H1 (cell line): ENCODE data around the gene TFF1. TPM values are rescaled to one million over a fixed set of nuclear protein-coding genes. Genes with fewer than 3 reads are reported as not detected.

Source experiments
- CTCF ChIA-PET: fragments of 300-600 bp; sonication (Branson Sonifier 250); formaldehyde crosslinking; loops from one replicate; lab custom pipeline; 2021; ENCODE audit not compliant: partially characterized antibody; lab: Charles Lee
- POLR2A ChIA-PET: fragments of 300-600 bp; sonication (Branson Sonifier 250); formaldehyde crosslinking; loops from one replicate; lab custom pipeline; 2021; ENCODE audit warnings: inconsistent platforms; ENCODE audit not compliant: partially characterized antibody; lab: Charles Lee
- DNase-seq, 2 experiments: peaks; one replicate each; pipeline versions ENCODE4 v3.0.0 to v3.0.0-alpha.2; 2010 to 2022; ENCODE audit warnings: low spot score in 2 of 2, low read depth in 1 of 2, mixed read lengths in 1 of 2
- FAIRE-seq: peaks from 2 replicates; lab custom pipeline; 2011; peaks lifted over from hg19 to GRCh38; lab: Jason Lieb, UNC
- H2AFZ ChIP-seq: 2 replicates; pipeline ENCODE4 v1.8.1; 2012; ENCODE audit warnings: low read length, inconsistent platforms
- H2AK5ac ChIP-seq: 2 replicates; pipeline ENCODE4 v1.6.1; 2013; ENCODE audit warnings: low read depth, low read length
- H2BK120ac ChIP-seq: replicated peaks from 2 replicates; pipeline ENCODE3; 2013; ENCODE audit warnings: low read depth, low read length, inconsistent platforms
- H2BK12ac ChIP-seq: 2 replicates; pipeline ENCODE4 v1.6.1; 2013; ENCODE audit warnings: low read depth, low read length
- H2BK15ac ChIP-seq: 2 replicates; pipeline ENCODE4 v1.6.1; 2013; ENCODE audit warnings: low read length
- H2BK20ac ChIP-seq: 2 replicates; pipeline ENCODE4 v1.6.1; 2013; ENCODE audit warnings: low read length
- H2BK5ac ChIP-seq: 2 replicates; pipeline ENCODE4 v1.6.1; 2013; ENCODE audit warnings: low read depth, low read length
- H3K14ac ChIP-seq: 2 replicates; pipeline ENCODE4 v1.6.1; 2013; ENCODE audit warnings: inconsistent platforms; ENCODE audit not compliant: insufficient read length
- H3K18ac ChIP-seq: 2 replicates; pipeline ENCODE4 v1.6.1; 2013; ENCODE audit warnings: low read length; ENCODE audit errors: extremely low read depth
- H3K23ac ChIP-seq: 2 replicates; pipeline ENCODE4 v1.6.1; 2013; ENCODE audit warnings: inconsistent platforms; ENCODE audit not compliant: insufficient read length
- H3K23me2 ChIP-seq: 2 replicates; pipeline ENCODE4 v1.6.1; 2013; ENCODE audit warnings: low read depth, low read length
- H3K27ac ChIP-seq: 2 replicates; pipeline ENCODE4 v1.6.1; 2011; ENCODE audit warnings: low read depth, low read length, inconsistent platforms
- H3K27me3 ChIP-seq, 4 experiments: replicated peaks in 1 of 4; 1 replicate in 1 of 4; 2 replicates in 3 of 4; pipeline versions ENCODE4 v1.6.1 to v1.8.1; 2011 to 2013; ENCODE audit warnings: low read length in 3 of 4, mild to moderate bottlenecking in 3 of 4, inconsistent platforms in 2 of 4, mixed read lengths in 2 of 4, moderate library complexity in 1 of 4; ENCODE audit not compliant: control insufficient read depth in 3 of 4, insufficient read depth in 3 of 4; ENCODE audit errors: extremely low read depth in 1 of 4
- H3K36me3 ChIP-seq, 4 experiments: 2 replicates each; pipeline versions ENCODE4 v1.6.1 to v1.8.1; 2011 to 2013; ENCODE audit warnings: mild to moderate bottlenecking in 4 of 4, low read length in 3 of 4, moderate library complexity in 2 of 4, control low read depth in 1 of 4, inconsistent platforms in 1 of 4; ENCODE audit not compliant: insufficient read depth in 4 of 4, control insufficient read depth in 2 of 4
- H3K4ac ChIP-seq: replicated peaks from 2 replicates; pipeline ENCODE3; 2013; ENCODE audit warnings: low read length, low read depth, mixed read lengths, inconsistent platforms; ENCODE audit not compliant: insufficient read length
- H3K4me1 ChIP-seq, 4 experiments: replicated peaks in 1 of 4; 1 replicate in 1 of 4; 2 replicates in 3 of 4; pipeline versions ENCODE4 v1.6.1 to v1.8.1; 2011 to 2013; ENCODE audit warnings: low read length in 3 of 4, inconsistent platforms in 2 of 4, mixed read lengths in 1 of 4; ENCODE audit not compliant: insufficient read depth in 4 of 4, control insufficient read depth in 3 of 4
- H3K4me2 ChIP-seq, 2 experiments: 2 replicates each; pipeline versions ENCODE4 v1.6.1 to v1.8.1; 2011 to 2013; ENCODE audit warnings: low read depth in 2 of 2, low read length in 2 of 2, control low read depth in 1 of 2, inconsistent platforms in 1 of 2, mild to moderate bottlenecking in 1 of 2; ENCODE audit not compliant: insufficient read depth in 1 of 2
- H3K4me3 ChIP-seq, 4 experiments: fragments of 200-600, 300-600 bp in 1 of 4; sonication (generic), shearing (Covaris generic), sonication (Bioruptor Twin) in 1 of 4; 2 replicates each; pipeline versions ENCODE4 v1.5.1 to v1.8.1; 2011 to 2016; ENCODE audit warnings: low read length in 4 of 4, low read depth in 3 of 4, control low read depth in 2 of 4, inconsistent platforms in 2 of 4, mild to moderate bottlenecking in 2 of 4, mixed read lengths in 1 of 4, moderate library complexity in 1 of 4; ENCODE audit not compliant: insufficient read depth in 2 of 4; ENCODE audit errors: extremely low read depth in 1 of 4
- H3K56ac ChIP-seq: replicated peaks from 2 replicates; pipeline ENCODE3; 2013; ENCODE audit warnings: low read depth, mild to moderate bottlenecking, mixed read lengths, low read length, inconsistent platforms; ENCODE audit not compliant: insufficient read length
- H3K79me1 ChIP-seq: 2 replicates; pipeline ENCODE4 v1.6.1; 2013; ENCODE audit warnings: low read depth, low read length, control low read depth
- H3K79me2 ChIP-seq, 2 experiments: 2 replicates each; pipeline versions ENCODE4 v1.6.1 to v1.8.1; 2012 to 2013; ENCODE audit warnings: low read length in 2 of 2, mild to moderate bottlenecking in 2 of 2, inconsistent platforms in 1 of 2; ENCODE audit not compliant: insufficient read depth in 2 of 2, control insufficient read depth in 1 of 2
- H3K9ac ChIP-seq, 4 experiments: replicated peaks in 1 of 4; 1 replicate in 1 of 4; 2 replicates in 3 of 4; pipeline versions ENCODE4 v1.6.1 to v1.8.1; 2011 to 2013; ENCODE audit warnings: low read depth in 3 of 4, low read length in 3 of 4, control low read depth in 2 of 4, mild to moderate bottlenecking in 2 of 4, moderate library complexity in 2 of 4, inconsistent platforms in 1 of 4; ENCODE audit errors: extremely low read depth in 1 of 4
- H3K9me3 ChIP-seq, 2 experiments: 2 replicates each; pipeline versions ENCODE4 v1.6.1 to v1.8.1; 2012 to 2013; ENCODE audit warnings: mild to moderate bottlenecking in 2 of 2, moderate library complexity in 2 of 2, control low read depth in 1 of 2, inconsistent platforms in 1 of 2, low read depth in 1 of 2, low read length in 1 of 2, mixed read lengths in 1 of 2; ENCODE audit not compliant: insufficient read depth in 2 of 2
- H4K20me1 ChIP-seq, 2 experiments: replicated peaks in 1 of 2; 2 replicates each; pipeline versions ENCODE3 to v1.8.1; 2011 to 2013; ENCODE audit warnings: inconsistent platforms in 2 of 2, low read length in 2 of 2, mild to moderate bottlenecking in 1 of 2; ENCODE audit not compliant: insufficient read depth in 2 of 2, control insufficient read depth in 1 of 2
- H4K5ac ChIP-seq: 2 replicates; pipeline ENCODE4 v1.6.1; 2013; ENCODE audit warnings: low read length, low read depth, mixed read lengths, inconsistent platforms; ENCODE audit not compliant: insufficient read length
- H4K8ac ChIP-seq: 2 replicates; pipeline ENCODE4 v1.8.0; 2013; ENCODE audit warnings: mild to moderate bottlenecking, moderate library complexity, low read length, inconsistent platforms; ENCODE audit not compliant: insufficient read depth; ENCODE audit errors: extremely low read depth
- H4K91ac ChIP-seq: replicated peaks from 2 replicates; pipeline ENCODE3; 2013; ENCODE audit warnings: low read length, mixed read lengths, inconsistent platforms; ENCODE audit not compliant: insufficient read length
- CBX8 ChIP-seq: fragments of 300-800, 300-1000 bp; sonication (generic); IDR thresholded peaks from 2 replicates; pipeline ENCODE4 v1.7.1; 2016; ENCODE audit warnings: low read depth, low read length, borderline replicate concordance
- EGR1 ChIP-seq: IDR thresholded peaks from 2 replicates; pipeline ENCODE4 v1.6.1; 2011; ENCODE audit warnings: low read depth, low read length, borderline replicate concordance
- EP300 ChIP-seq, 2 experiments: IDR thresholded peaks; 1 replicate in 1 of 2; 2 replicates in 1 of 2; pipeline ENCODE4 v1.6.1; 2011 to 2012; ENCODE audit warnings: low read depth in 2 of 2, low read length in 2 of 2, mild to moderate bottlenecking in 2 of 2, borderline replicate concordance in 1 of 2, inconsistent platforms in 1 of 2, moderate library complexity in 1 of 2
- HDAC6 ChIP-seq: IDR thresholded peaks from one replicate; pipeline ENCODE4 v1.7.1; 2012; ENCODE audit warnings: low read depth, mild to moderate bottlenecking, inconsistent platforms, low read length, moderate library complexity
- POLR2A ChIP-seq, 2 experiments: IDR thresholded peaks; 1 replicate in 1 of 2; 2 replicates in 1 of 2; pipeline ENCODE4 v1.6.1; 2011; ENCODE audit warnings: low read depth in 2 of 2, low read length in 2 of 2, mild to moderate bottlenecking in 2 of 2; ENCODE audit errors: control extremely low read depth in 1 of 2
- POU5F1 ChIP-seq: IDR thresholded peaks from 2 replicates; pipeline ENCODE4 v1.6.1; 2011; ENCODE audit warnings: low read depth, mild to moderate bottlenecking, low read length, moderate library complexity
- SUZ12 ChIP-seq: fragments of 200-600 bp; sonication (generic); IDR thresholded peaks from 2 replicates; pipeline ENCODE4 v1.6.1; 2012; ENCODE audit warnings: mild to moderate bottlenecking, inconsistent platforms, low read length, moderate library complexity, mixed read lengths
- TAF1 ChIP-seq: IDR thresholded peaks from 2 replicates; pipeline ENCODE4 v1.6.1; 2011; ENCODE audit warnings: mild to moderate bottlenecking, low read depth, low read length
- TAF7 ChIP-seq: optimal IDR thresholded peaks from 2 replicates; pipeline ENCODE3; 2011; ENCODE audit warnings: low read depth, mild to moderate bottlenecking, inconsistent platforms, low read length, moderate library complexity, borderline replicate concordance
- YY1 ChIP-seq: IDR thresholded peaks from 2 replicates; pipeline ENCODE4 v1.6.1; 2011; ENCODE audit warnings: low read depth, mild to moderate bottlenecking, low read length
- ZNF274 ChIP-seq: IDR thresholded peaks from 2 replicates; pipeline ENCODE4 v1.7.0; 2012; ENCODE audit warnings: low read length, borderline replicate concordance; ENCODE audit errors: extremely low read depth
- WGBS, 2 experiments: shearing (Covaris generic) in 1 of 2; methylation state at CpG; one replicate each; pipeline versions ENCODE4 v1.1.6 to v1.1.7; 2013 to 2015; ENCODE audit warnings: low lambda C conversion rate in 2 of 2, mixed read lengths in 2 of 2, inconsistent platforms in 1 of 2, low coverage in 1 of 2, missing lambda C conversion rate in 1 of 2; ENCODE audit not compliant: insufficient replicate concordance in 2 of 2, insufficient coverage in 1 of 2, insufficient read length in 1 of 2; ENCODE audit errors: extremely low coverage in 1 of 2, missing lambda C conversion rate in 1 of 2; 5-methylcytosine and 5-hydroxymethylcytosine counted together
- polyA plus RNA-seq, 7 experiments: library from polyadenylated mRNA; depleted of rRNA in 3 of 7; stranded (reverse) in 5 of 7; unstranded in 2 of 7; fragments of >200 nt in 5 of 7; fragments of 200-250 nt in 2 of 7; gene quantifications; 1 replicate in 5 of 7; 2 replicates in 1 of 7; 4 replicates in 1 of 7; pipeline versions ENCODE4 v1.2.1 to v1.2.3, GENCODE V29; 2011 to 2013; ENCODE audit warnings: missing spikeins in 2 of 7, mixed read lengths in 2 of 7
- total RNA-seq: library from RNA; stranded (reverse); fragmentation: NEBNext Ultra II Directional; extraction: Animal tissue kit (Norgen Biotek cat#: 25700); gene quantifications from 2 replicates; pipeline ENCODE4 v1.2.1, GENCODE V29; 2021

Gene TFF1
- total and polyA plus RNA-seq, 2 of the 8 experiments (the other 6 are each of a cell fraction or from before 2014, with no cell fraction given) = not detected

GRCh38 chr21:42358937-42359336, 7.4 kb downstream of the TFF1 start:
- Histone ChIP-seq H2AK5ac (no peak overlapping the region), H3K23ac (no peak overlapping the region), H2AFZ (no peak overlapping the region), H3K23me2 (no peaks in the 10 kb centered on the region), H3K18ac (no peak overlapping the region), H3K79me1 (no peaks in the 10 kb centered on the region; the same call in 1 of the 2 replicates), H2BK120ac (no peak overlapping the region), H2BK12ac (no peak overlapping the region), H2BK15ac (no peak overlapping the region), H3K4me3 (no peak overlapping the region), H4K20me1 (no peaks in the 10 kb centered on the region), H3K56ac (no peak overlapping the region), H3K36me3 (no peaks in the 10 kb centered on the region), H3K27ac (no peak overlapping the region), H2BK20ac (no peak overlapping the region), H4K8ac (no peak overlapping the region), H3K4me2 (no peak overlapping the region), H2BK5ac (no peak overlapping the region), H3K9ac (no peak overlapping the region), H3K14ac (no peak overlapping the region), H3K4me1 (no peaks in the 10 kb centered on the region), H3K9me3 (peaks cover 8 to 9% of the 10 kb centered on the region in 2 experiments), H4K5ac (no peak overlapping the region), H3K27me3 (no peaks in the 10 kb centered on the region), H3K4ac (no peak overlapping the region), H4K91ac (no peak overlapping the region), H3K79me2 (no peaks in the 10 kb centered on the region)
- ChIA-PET CTCF (interaction anchor here (0.7 to 5.0 kb wide), 3 partner anchors 11 to 91 kb away, joined by 3 to 22 read pairs (median 3); no protein-coding TSS in a partner anchor), POLR2A (no interaction called here)
- DNase-seq (no peak), FAIRE-seq (no peak)
- 85% methylated on average over 13 of the region's 13 CpGs; no CpG with 5 or more reads in 1 of the 2 experiments for WGBS, 2 experiments
- TF ChIP-seq TAF1 (no peak), TAF7 (no peak), HDAC6 (no peak), ZNF274 (no peak), POLR2A (IDR thresholded peaks at IDR 0.05; ENCODE audit: control extremely low read depth in 1 of 2, low read depth in 2 of 2, low read length in 2 of 2) (no peak), EGR1 (no peak), EP300 (IDR thresholded peaks at IDR 0.05; ENCODE audit: borderline replicate concordance in 1 of 2, low read depth in 2 of 2, low read length in 2 of 2) (no peak), POU5F1 (no peak), YY1 (no peak), CBX8 (no peak), SUZ12 (no peak)
